ACC112 (cell line): ENCODE data around the gene HDC.

Source experiments
- H2AFZ ChIP-seq: fragments of 200-600 bp; sonication (generic); one replicate; pipeline ENCODE4 v1.6.0; 2017; ENCODE audit warnings: antibody characterized with exemption, low read length; ENCODE audit not compliant: unreplicated experiment
- H3K27ac ChIP-seq: fragments of 200-600 bp; sonication (generic); 2 replicates; pipeline ENCODE4 v1.5.1; 2014; ENCODE audit warnings: low read depth, mild to moderate bottlenecking, antibody characterized with exemption, low read length, moderate library complexity
- H3K27me3 ChIP-seq: fragments of 200-600 bp; sonication (generic); 2 replicates; pipeline ENCODE4 v1.6.1; 2014; ENCODE audit warnings: mild to moderate bottlenecking, antibody characterized with exemption, low read length, moderate library complexity, mixed read lengths; ENCODE audit not compliant: insufficient read depth
- H3K36me3 ChIP-seq: fragments of 200-600 bp; sonication (generic); 2 replicates; pipeline ENCODE4 v1.6.1; 2016; ENCODE audit warnings: mild to moderate bottlenecking, antibody characterized with exemption, low read length, moderate library complexity, mixed read lengths; ENCODE audit not compliant: insufficient read depth
- H3K4me1 ChIP-seq: fragments of 200-600 bp; sonication (generic); one replicate; pipeline ENCODE4 v1.6.1; 2016; ENCODE audit warnings: low read length, mixed read lengths; ENCODE audit not compliant: insufficient read depth, unreplicated experiment, control insufficient read depth
- H3K4me3 ChIP-seq: fragments of 200-600 bp; sonication (generic); 2 replicates; pipeline ENCODE4 v1.5.1; 2014; ENCODE audit warnings: mild to moderate bottlenecking, low read depth, low read length
- H3K79me2 ChIP-seq: fragments of 200-600 bp; sonication (generic); one replicate; pipeline ENCODE4 v1.6.0; 2016; ENCODE audit warnings: low read length; ENCODE audit not compliant: control insufficient read depth, unreplicated experiment, insufficient read depth

Gene HDC

DNA sequence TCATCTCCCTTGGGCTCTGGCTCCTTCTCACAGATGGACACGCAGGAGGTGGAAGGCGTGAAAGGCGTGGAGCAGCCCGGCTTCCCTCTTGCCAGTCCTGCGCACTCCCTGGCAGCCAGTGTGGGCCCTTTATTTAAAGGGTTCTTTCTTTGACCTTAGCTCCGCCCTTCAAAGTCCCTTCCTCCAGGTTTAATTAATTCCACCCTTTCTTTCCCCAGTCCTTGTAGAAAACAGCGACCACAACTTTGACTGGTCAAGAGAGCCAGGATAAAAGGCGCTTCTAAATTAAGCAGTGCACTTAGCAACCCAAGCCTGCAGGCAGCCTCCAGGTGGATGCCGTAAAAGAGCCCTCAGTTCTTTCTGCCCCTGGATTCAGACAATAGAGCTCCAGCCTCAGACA lies at the start of gene HDC:
Gene HDC (minus strand): TSS at position 107 of the 400 bp plus-strand sequence. CDS start 103 bp downstream, at position 4.
- Histone ChIP-seq H2AFZ (no peak within 1 kb of the TSS), H3K27me3 (peaks cover 12% of the 10 kb centered on the region; the same call in 1 of the 2 replicates), H3K79me2 (no peaks in the 10 kb centered on the region), H3K4me3 (no peak within 1 kb of the TSS), H3K27ac (no peak within 1 kb of the TSS), H3K4me1 (no peaks in the 10 kb centered on the region), H3K36me3 (no peaks in the 10 kb centered on the region)

- H3K4me3 ChIP-seq: no peak overlapping the region
- peaks cover 7% of the 10 kb centered on the region for H3K79me2 ChIP-seq
- peaks cover 17% of the 10 kb centered on the region for H3K36me3 ChIP-seq
- no peaks in the 10 kb centered on the region for H3K4me1 ChIP-seq
- no peak overlapping the region for H2AFZ ChIP-seq
- no peak overlapping the region for H3K27ac ChIP-seq
- H3K27me3 ChIP-seq: no peaks in the 10 kb centered on the region
Observed at GRCh38 chr15:50312636-50313035, 47.1 kb upstream of the HDC start.

- no peaks in the 10 kb centered on the region for H3K79me2 ChIP-seq
- no peak overlapping the region for H2AFZ ChIP-seq
- no peaks in the 10 kb centered on the region for H3K27me3 ChIP-seq
- no peaks in the 10 kb centered on the region for H3K4me1 ChIP-seq
- no peak overlapping the region for H3K27ac ChIP-seq
- peaks cover 31% of the 10 kb centered on the region for H3K36me3 ChIP-seq
- H3K4me3 ChIP-seq: no peak overlapping the region
Observed at GRCh38 chr15:50307799-50308198, 42.3 kb upstream of the HDC start.

GRCh38 chr15:50304836-50305235 lies 39.3 kb upstream of the HDC start:
- Histone ChIP-seq H3K27me3 (no peaks in the 10 kb centered on the region), H3K79me2 (no peaks in the 10 kb centered on the region), H3K27ac (no peak overlapping the region), H3K4me1 (no peaks in the 10 kb centered on the region), H3K4me3 (no peak overlapping the region), H3K36me3 (peaks cover 33% of the 10 kb centered on the region), H2AFZ (no peak overlapping the region)

GRCh38 chr15:50302581-50302980 lies 37.1 kb upstream of the HDC start:
- no peak overlapping the region for H2AFZ ChIP-seq
- peaks cover 20% of the 10 kb centered on the region for H3K36me3 ChIP-seq
- H3K4me1 ChIP-seq: no peaks in the 10 kb centered on the region
- no peak overlapping the region for H3K4me3 ChIP-seq
- H3K27me3 ChIP-seq: no peaks in the 10 kb centered on the region
- H3K79me2 ChIP-seq: no peaks in the 10 kb centered on the region
- H3K27ac ChIP-seq: no peak overlapping the region

- Histone ChIP-seq H3K4me1 (no peaks in the 10 kb centered on the region), H2AFZ (no peak overlapping the region), H3K79me2 (no peaks in the 10 kb centered on the region), H3K4me3 (no peak overlapping the region), H3K27ac (no peak overlapping the region), H3K27me3 (no peaks in the 10 kb centered on the region), H3K36me3 (peaks cover 7% of the 10 kb centered on the region; the same call in 1 of the 2 replicates)
Observed at GRCh38 chr15:50298340-50298739, 32.8 kb upstream of the HDC start.

DNA sequence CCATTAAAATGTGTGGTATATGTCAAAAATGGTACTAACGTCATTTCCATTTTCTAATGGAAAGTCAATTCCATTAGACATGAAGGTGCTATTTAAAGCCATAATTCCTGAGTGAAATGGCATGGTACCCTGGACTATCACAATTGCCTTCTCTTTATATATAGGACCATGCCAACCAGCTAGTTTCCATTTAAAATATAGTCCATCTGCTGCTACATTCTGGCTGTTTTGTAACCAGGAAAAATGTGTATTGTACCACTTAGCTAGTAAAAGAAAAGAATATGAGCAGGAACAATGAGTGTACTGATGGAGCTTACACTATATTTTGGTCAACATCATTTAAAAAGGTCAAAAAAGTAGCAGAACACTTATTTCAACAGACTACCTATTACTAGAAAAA lies 30.4 kb upstream of the HDC start:
- no peaks in the 10 kb centered on the region for H3K79me2 ChIP-seq
- peaks cover 7% of the 10 kb centered on the region; the same call in 1 of the 2 replicates for H3K36me3 ChIP-seq
- H3K27me3 ChIP-seq: no peaks in the 10 kb centered on the region
- no peak overlapping the region for H2AFZ ChIP-seq
- H3K27ac ChIP-seq: no peak overlapping the region
- no peak overlapping the region for H3K4me3 ChIP-seq
- H3K4me1 ChIP-seq: no peaks in the 10 kb centered on the region

- H2AFZ ChIP-seq: no peak overlapping the region
- 0 out of 2 replicates have a peak, but pooled peaks cover 2% of the 10 kb centered on the region for H3K36me3 ChIP-seq
- no peaks in the 10 kb centered on the region for H3K79me2 ChIP-seq
- H3K27ac ChIP-seq: no peak overlapping the region
- no peaks in the 10 kb centered on the region for H3K27me3 ChIP-seq
- no peak overlapping the region for H3K4me3 ChIP-seq
- no peaks in the 10 kb centered on the region for H3K4me1 ChIP-seq
Observed at GRCh38 chr15:50289749-50290148, 24.2 kb upstream of the HDC start.

DNA sequence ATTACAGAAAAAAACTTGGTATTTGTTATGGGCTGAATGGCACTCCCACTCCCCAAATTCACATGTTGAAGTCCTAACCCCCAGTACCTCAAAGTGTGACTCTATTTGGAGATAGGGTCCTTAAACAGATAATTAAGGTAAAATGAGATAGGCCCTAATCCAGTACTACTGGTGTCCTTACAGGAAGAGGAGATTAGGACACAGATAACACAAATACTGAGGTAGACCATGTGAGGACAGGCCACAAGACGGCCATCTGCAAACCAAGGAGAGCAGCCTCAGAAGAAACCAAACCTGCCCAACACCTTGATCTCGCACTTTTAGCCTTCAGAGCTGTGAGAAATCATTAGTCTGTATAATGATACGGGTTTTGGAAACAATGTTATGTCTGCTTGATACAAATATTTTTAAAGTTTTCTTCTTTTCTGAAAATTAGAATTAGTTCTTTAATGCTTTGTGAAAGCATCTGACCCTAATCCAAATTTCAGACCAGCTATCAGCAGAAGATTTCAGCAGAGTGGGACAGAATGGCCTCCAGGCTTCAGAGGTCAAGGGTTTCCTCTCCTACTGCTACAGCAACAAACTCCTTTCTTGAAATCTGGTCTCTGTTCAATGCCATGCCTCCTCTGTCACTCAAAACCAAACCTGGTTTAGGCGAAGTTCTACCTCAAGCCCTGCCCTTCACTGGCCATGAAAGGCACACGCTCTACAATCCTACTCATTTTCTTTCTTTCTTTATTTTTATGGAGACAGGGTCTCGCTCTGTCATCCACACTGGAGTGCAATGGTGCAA lies 22.0 kb upstream of the HDC start:
- no peaks in the 10 kb centered on the region for H3K79me2 ChIP-seq
- no peaks in the 10 kb centered on the region for H3K27me3 ChIP-seq
- no peaks in the 10 kb centered on the region for H3K4me1 ChIP-seq
- H2AFZ ChIP-seq: no peak overlapping the region
- no peak overlapping the region for H3K27ac ChIP-seq
- H3K36me3 ChIP-seq: 0 out of 2 replicates have a peak, but pooled peaks cover 2% of the 10 kb centered on the region
- no peak overlapping the region for H3K4me3 ChIP-seq

DNA sequence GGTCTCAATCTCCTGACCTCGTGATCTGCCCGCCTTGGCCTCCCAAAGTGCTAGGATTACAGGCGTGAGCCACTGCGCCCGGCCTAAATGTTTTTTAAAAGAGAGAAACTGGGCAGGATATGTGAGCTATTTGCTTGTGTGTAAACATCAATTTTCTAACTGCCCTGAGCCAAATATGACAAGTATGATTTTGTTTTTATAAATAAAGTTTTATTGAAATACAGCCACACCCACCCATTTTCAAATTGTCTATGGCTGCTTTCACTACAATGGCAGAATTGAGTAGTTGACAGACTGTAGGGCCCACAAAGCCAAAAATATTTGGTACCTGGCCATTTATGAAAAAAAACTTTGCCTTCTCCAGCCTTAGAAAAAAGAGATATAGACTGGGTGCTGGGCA lies 15.9 kb upstream of the HDC start:
- Histone ChIP-seq H3K27me3 (no peaks in the 10 kb centered on the region), H3K27ac (no peak overlapping the region), H3K4me1 (no peaks in the 10 kb centered on the region), H2AFZ (no peak overlapping the region), H3K4me3 (no peak overlapping the region), H3K79me2 (no peaks in the 10 kb centered on the region), H3K36me3 (no peaks in the 10 kb centered on the region)

- Histone ChIP-seq H3K4me1 (no peaks in the 10 kb centered on the region), H3K79me2 (no peaks in the 10 kb centered on the region), H3K4me3 (no peak overlapping the region), H3K36me3 (no peaks in the 10 kb centered on the region), H3K27me3 (no peaks in the 10 kb centered on the region), H2AFZ (no peak overlapping the region), H3K27ac (no peak overlapping the region)
Observed at GRCh38 chr15:50280271-50280670, 14.7 kb upstream of the HDC start.
